Peyer's patch (tissue), 4 donors: Measurements from ENCODE around the gene NTRK2. TPM values are rescaled to one million over a fixed set of nuclear protein-coding genes. Genes with fewer than 3 reads are reported as not detected.

ENCODE experiments used
- DNase-seq, 3 donors: peaks; one replicate each; pipeline ENCODE4 v3.0.0-alpha.2; 2017 to 2019
- H3K27ac ChIP-seq, 4 donors: fragments of 200-600 bp; sonication (generic); one replicate each; pipeline ENCODE4 v1.5.1; 2016 to 2019
- H3K27me3 ChIP-seq, 2 donors: fragments of 200-600 bp; sonication (generic); one replicate each; pipeline ENCODE4 v1.5.1; 2019
- H3K36me3 ChIP-seq, 3 donors: fragments of 200-600 bp; sonication (generic); one replicate each; pipeline ENCODE4 v1.5.1; 2016 to 2019
- H3K4me1 ChIP-seq, 4 donors: fragments of 200-600 bp; sonication (generic); one replicate each; pipeline ENCODE4 v1.5.1; 2016 to 2019
- H3K4me3 ChIP-seq, 4 donors: fragments of 200-600 bp; sonication (generic); 1 replicate in 3 of 4; 2 replicates in 1 of 4; pipeline ENCODE4 v1.5.1; 2016 to 2019; ENCODE audit warnings: mild to moderate bottlenecking in 1 of 4
- H3K9me3 ChIP-seq, 4 donors: fragments of 200-600 bp; sonication (generic); one replicate each; pipeline ENCODE4 v1.5.1; 2016 to 2019; ENCODE audit warnings: mild to moderate bottlenecking in 1 of 4
- POLR2A ChIP-seq, 2 donors: fragments of 450-650 bp; IDR thresholded peaks; one replicate each; pipeline ENCODE4 v1.5.1; 2017; ENCODE audit warnings: antibody characterized with exemption in 2 of 2, mild to moderate bottlenecking in 2 of 2, moderate library complexity in 2 of 2
- total RNA-seq, 4 donors: library from RNA; depleted of rRNA; stranded (reverse); fragments of >200 nt; gene quantifications; one replicate each; pipeline ENCODE4 v1.1.0, GENCODE V29; 2016
- TF ChIP-seq, protein P1 (sequence below), 6 experiments: fragments of 450-650 bp in 4 of 6; fragments of 200-600 bp in 2 of 6; sonication (generic) in 1 of 6; IDR thresholded peaks; one replicate each; pipeline ENCODE4 v1.5.1; 2017 to 2019; ENCODE audit warnings: antibody characterized with exemption in 6 of 6, mild to moderate bottlenecking in 3 of 6, moderate library complexity in 1 of 6

NTRK2 gene
- total RNA-seq, 4 donors from 2014 or later: 0.35 to 1.7 (median 0.84) TPM

DNA sequence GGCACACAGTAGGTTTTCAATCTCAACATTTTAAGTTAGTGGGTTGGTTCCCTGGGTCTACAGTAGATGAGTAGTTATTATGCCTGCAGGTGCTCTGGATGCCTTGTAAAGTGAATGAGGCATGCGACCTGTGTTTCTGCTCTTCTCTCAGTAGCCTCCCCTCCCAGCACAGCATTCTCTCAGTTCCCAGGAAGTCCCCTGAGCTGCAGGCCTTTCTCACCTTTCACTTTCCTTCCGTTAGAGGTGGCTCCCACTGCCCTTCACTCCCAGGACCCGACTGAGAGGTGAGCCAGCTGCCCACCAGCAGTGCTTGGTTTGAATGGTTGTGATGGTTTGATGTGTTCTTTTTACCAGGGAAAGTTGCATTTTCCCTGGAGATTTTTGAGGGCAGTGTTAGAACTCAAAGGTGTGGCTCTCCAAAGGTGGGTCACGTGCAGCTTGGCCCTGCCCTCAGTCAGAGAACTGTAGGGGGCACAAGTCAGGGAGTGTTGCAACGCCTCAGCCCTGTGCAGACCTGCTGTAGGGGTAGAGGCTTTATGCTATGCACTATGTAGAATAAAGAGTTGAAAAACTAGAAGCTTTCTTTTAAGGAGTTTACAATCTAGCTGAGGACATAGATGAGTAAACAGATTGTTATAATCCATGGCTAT is 173.8 kb downstream of the NTRK2 start:
- DNase-seq: no peak
- no peak overlapping the region for H3K27ac ChIP-seq
- H3K36me3 ChIP-seq: no peaks in the 10 kb centered on the region
- H3K4me3 ChIP-seq: no peak overlapping the region
- no peaks in the 10 kb centered on the region for H3K4me1 ChIP-seq
- no peak for TF ChIP-seq POLR2A (IDR thresholded peaks at IDR 0.05)
- TF ChIP-seq, protein P1, sequence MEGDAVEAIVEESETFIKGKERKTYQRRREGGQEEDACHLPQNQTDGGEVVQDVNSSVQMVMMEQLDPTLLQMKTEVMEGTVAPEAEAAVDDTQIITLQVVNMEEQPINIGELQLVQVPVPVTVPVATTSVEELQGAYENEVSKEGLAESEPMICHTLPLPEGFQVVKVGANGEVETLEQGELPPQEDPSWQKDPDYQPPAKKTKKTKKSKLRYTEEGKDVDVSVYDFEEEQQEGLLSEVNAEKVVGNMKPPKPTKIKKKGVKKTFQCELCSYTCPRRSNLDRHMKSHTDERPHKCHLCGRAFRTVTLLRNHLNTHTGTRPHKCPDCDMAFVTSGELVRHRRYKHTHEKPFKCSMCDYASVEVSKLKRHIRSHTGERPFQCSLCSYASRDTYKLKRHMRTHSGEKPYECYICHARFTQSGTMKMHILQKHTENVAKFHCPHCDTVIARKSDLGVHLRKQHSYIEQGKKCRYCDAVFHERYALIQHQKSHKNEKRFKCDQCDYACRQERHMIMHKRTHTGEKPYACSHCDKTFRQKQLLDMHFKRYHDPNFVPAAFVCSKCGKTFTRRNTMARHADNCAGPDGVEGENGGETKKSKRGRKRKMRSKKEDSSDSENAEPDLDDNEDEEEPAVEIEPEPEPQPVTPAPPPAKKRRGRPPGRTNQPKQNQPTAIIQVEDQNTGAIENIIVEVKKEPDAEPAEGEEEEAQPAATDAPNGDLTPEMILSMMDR (IDR thresholded peaks at IDR 0.05): no peak
- no peaks in the 10 kb centered on the region for H3K9me3 ChIP-seq
- no peaks in the 10 kb centered on the region for H3K27me3 ChIP-seq

DNA sequence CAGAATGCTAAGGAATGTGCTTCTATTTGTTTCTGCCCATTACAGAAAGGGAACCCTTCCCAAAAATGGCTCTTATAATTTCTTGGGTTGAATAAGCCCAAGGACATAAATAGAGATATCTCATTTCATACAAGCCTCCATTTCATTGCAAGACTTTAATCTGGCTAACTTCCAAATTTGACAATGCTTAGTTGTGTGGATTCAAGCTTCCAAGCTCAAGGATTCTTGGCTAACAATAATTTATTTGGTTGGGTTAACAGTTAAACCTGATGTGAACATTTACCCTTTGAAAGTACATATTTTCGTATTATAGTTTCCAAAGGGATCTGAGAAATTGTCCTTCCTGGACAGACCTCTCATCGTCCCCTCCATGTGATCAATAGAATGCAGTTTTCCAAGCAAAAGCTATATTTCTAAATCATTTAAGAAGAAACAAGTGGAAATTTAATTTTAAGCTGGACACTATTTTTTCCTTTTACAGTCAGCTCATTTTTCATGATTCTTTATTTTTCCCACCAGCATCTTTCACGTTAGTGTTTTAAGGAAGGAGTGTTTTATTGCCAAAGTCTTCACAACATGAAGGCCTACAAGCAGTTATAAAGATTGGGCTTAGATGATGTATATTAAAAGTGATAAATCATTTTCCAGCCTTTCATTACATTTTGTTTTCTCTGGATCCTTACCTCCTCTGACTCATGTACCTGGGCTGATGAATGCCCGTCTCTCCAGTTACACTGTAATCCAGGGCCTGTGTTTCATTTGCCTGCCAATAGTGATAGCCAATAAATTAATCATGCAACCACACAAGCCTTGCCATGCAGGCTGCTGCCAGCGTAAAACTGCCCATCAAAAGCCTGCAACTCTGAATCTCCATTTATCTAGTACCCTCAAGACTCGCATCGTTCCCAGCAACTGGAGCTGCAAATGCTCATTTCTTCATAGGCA is 176.7 kb downstream of the NTRK2 start:
- no peaks in the 10 kb centered on the region for H3K9me3 ChIP-seq
- H3K4me3 ChIP-seq: no peak overlapping the region
- H3K4me1 ChIP-seq: no peaks in the 10 kb centered on the region
- no peaks in the 10 kb centered on the region for H3K36me3 ChIP-seq
- TF ChIP-seq POLR2A (IDR thresholded peaks at IDR 0.05): no peak
- TF ChIP-seq, protein P1 (IDR thresholded peaks at IDR 0.05): no peak
- no peaks in the 10 kb centered on the region for H3K27me3 ChIP-seq
- H3K27ac ChIP-seq: no peak overlapping the region
- DNase-seq: no peak

DNA sequence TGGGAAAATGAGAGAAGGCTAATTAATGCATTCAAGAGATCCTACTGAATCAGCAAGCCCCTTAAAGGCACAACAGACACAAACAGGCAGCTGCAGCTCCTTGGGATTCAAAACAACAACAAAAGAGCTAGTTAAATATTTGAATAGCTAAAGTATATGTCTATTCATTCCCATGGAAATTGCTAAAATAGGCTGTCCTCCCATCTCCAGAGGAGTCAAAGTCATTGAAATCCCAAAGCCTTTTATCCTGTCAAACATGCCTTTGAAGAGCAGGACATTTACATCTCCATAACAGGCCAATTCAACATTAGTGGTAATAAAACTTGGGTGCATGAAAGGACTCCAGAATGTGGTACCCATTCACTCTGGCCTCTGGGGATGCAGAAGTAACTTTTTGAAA is 177.4 kb downstream of the NTRK2 start:
- Histone ChIP-seq H3K4me3 (no peak overlapping the region), H3K4me1 (no peaks in the 10 kb centered on the region), H3K9me3 (no peaks in the 10 kb centered on the region), H3K27me3 (no peaks in the 10 kb centered on the region), H3K27ac (no peak overlapping the region), H3K36me3 (no peaks in the 10 kb centered on the region)
- DNase-seq: no peak
- no peak for TF ChIP-seq POLR2A (IDR thresholded peaks at IDR 0.05)
- TF ChIP-seq, protein P1 (IDR thresholded peaks at IDR 0.05): no peak

DNA sequence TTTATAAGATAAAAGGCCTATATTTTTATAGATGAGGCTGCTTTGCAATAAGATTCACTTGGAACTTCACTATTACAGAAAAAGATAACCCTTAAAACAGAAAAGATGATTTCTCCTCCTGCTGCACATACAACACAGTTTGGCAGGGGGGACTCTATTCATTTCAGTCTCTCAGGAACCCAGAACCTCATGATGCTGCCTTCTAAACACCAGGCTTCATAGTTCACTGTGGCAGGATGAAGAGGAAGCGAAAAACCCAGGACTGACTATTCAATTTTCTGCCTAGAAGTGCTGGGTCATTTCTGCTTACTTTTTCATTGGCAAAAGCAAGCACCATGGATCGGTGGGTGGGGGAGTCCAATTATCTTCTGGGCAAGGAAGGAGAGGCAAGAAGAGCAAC is 179.5 kb downstream of the NTRK2 start:
- Histone ChIP-seq H3K9me3 (no peaks in the 10 kb centered on the region), H3K27ac (no peak overlapping the region), H3K36me3 (no peaks in the 10 kb centered on the region), H3K4me1 (no peaks in the 10 kb centered on the region), H3K4me3 (no peak overlapping the region), H3K27me3 (no peaks in the 10 kb centered on the region)
- TF ChIP-seq, protein P1 (IDR thresholded peaks at IDR 0.05): no peak
- TF ChIP-seq POLR2A (IDR thresholded peaks at IDR 0.05): no peak
- DNase-seq: no peak

DNA sequence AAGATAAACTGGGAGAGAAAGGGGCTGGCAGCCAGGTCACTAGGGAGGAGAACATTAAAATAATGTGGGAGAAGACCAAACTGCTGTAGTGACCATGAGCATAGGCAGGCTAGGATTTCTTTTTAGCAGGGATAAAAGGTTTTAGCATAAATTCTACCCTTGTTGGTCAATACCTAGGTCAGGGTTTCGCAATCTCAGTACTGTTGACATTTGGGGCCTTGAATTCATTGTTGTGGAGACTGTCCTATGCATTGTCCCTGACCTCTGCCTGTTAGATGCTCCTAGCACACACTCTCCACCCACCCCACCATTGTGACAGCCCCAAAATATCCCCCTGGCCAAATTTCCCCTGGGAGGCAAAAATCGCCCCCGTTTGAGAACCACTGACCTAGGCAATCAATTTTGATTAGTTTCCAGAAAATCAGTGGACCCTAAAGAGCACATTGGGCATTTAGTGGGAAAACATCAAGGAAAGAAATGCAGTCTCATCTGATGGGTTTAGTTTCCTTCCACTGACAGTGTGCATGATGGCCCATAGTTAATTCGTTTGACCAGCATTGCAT is 181.4 kb downstream of the NTRK2 start:
- no peak for DNase-seq
- no peaks in the 10 kb centered on the region for H3K9me3 ChIP-seq
- TF ChIP-seq POLR2A (IDR thresholded peaks at IDR 0.05): no peak
- TF ChIP-seq, protein P1 (IDR thresholded peaks at IDR 0.05): no peak
- no peaks in the 10 kb centered on the region for H3K36me3 ChIP-seq
- H3K27me3 ChIP-seq: no peaks in the 10 kb centered on the region
- H3K4me1 ChIP-seq: no peaks in the 10 kb centered on the region
- H3K4me3 ChIP-seq: no peak overlapping the region
- no peak overlapping the region for H3K27ac ChIP-seq
